Vagina (tissue), 2 donors: Measurements from ENCODE around the gene XPC.

Source experiments
- CTCF ChIP-seq, 3 experiments: fragments of 450-650 bp in 2 of 3; fragments of 200-600 bp in 1 of 3; sonication (generic) in 1 of 3; IDR thresholded peaks; one replicate each; pipeline ENCODE4 v1.5.1; 2017 to 2019; ENCODE audit warnings: antibody characterized with exemption in 3 of 3, mild to moderate bottlenecking in 2 of 3, moderate library complexity in 2 of 3
- POLR2AphosphoS5 ChIP-seq, 2 donors: sonication (generic); formaldehyde crosslinking; IDR thresholded peaks; one replicate each; pipeline ENCODE4 v1.9.0; 2017; ENCODE audit warnings: antibody characterized with exemption in 2 of 2, mild to moderate bottlenecking in 2 of 2, low read depth in 1 of 2; ENCODE audit not compliant: insufficient read depth in 1 of 2

DNA sequence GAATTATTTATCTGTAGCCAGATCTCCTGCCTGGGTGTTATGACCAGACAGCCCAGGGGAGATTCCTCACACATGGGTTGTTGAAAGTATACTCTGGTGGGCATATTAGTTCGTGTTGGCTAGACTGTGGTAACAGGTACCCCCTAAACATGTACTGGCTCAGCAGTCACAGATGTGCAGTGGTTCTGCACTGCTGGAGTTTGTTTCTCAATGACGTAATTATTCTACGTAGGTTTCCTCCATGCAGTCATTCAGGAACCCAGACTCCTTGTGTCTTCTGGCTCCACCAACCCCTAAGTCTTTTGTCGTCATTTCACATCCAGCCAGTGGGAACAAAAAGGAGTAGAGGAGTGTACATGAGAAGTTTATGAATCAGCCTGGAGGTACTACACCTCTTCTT, 16.5 kb upstream of the XPC start:
- TF ChIP-seq CTCF (IDR thresholded peaks at IDR 0.05) (no peak), POLR2AphosphoS5 (IDR thresholded peaks at IDR 0.05; ENCODE audit: insufficient read depth in 1 of 2, low read depth in 1 of 2) (no peak)
